ENCODE results near the gene PMEL. TPM values are rescaled to one million over a fixed set of nuclear protein-coding genes. Genes with fewer than 3 reads are reported as not detected.
"Not testable (repeated sequence)": the region's sequence is repeated elsewhere in the genome, so short reads cannot be mapped to it uniquely, and the experiment has no call there.

PMEL gene
- total RNA-seq (0.28 TPM), polyA plus RNA-seq (0.94 TPM)
- long read RNA-seq, donor 1 = 0 reads
- long read RNA-seq, donor 2 = 0 reads
- long read RNA-seq, donor 3 = 0 reads
- long read RNA-seq, donor 4, partial matches to known transcripts = 0 of 8 reads
- long read RNA-seq, donor 4, other reads (novel, unspliced or antisense) = 7 of 8 reads
- long read RNA-seq, donor 5, partial matches to known transcripts = 116 of 158 reads
- long read RNA-seq, donor 5, other reads (novel, unspliced or antisense) = 42 of 158 reads
- long read RNA-seq, donor 6 = 0 reads
- long read RNA-seq, donor 7, partial matches to known transcripts = 34 of 56 reads
- long read RNA-seq, donor 7, other reads (novel, unspliced or antisense) = 22 of 56 reads
- long read RNA-seq, donor 8 = 0 reads
- long read RNA-seq, donor 9 = 0 reads
- long read RNA-seq, donor 10 = 0 reads

DNA sequence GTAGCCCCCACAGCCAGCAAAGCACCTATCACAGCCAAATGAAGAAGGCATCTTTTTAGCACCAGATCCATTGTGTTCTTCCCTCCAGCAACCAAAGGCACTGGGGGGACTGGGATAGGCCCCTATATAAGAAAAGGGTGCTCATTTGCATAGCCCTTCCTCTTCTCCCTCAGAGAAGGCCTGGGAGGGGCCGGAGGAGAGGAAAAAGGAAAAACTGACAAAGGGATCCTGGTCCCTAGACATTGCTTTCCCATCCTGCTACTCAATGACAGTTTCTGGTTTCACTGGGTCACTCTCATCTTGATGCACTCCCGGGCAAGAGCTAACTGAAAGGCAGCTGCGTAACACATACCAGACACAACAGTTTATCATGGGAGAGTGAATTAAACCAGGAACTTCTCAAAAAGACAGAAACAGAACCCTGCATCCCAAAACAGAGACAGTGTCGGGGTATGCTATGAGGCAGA, at the start of gene PMEL:
PMEL (minus strand) TSS at position 102 of the 467 bp plus-strand sequence; CDS start at position 71, 31 bp downstream.
- peaks cover 4 to 24% of the 10 kb centered on the region in 2 donors for H3K36me3 ChIP-seq (ENCODE audit: control insufficient read depth in 2 of 2, insufficient read depth in 2 of 2, low read length in 1 of 2)
- no peak for DNase-seq (ENCODE audit: low read depth in 6 of 9, low spot score in 9 of 9)
- H3K9me3 ChIP-seq (ENCODE audit: control insufficient read depth in 2 of 2, insufficient read depth in 1 of 2, low read length in 1 of 2) = no peaks in the 10 kb centered on the region
- H3K27me3 ChIP-seq (ENCODE audit: control insufficient read depth in 2 of 2, insufficient read depth in 1 of 2, low read length in 1 of 2) = no peaks in the 10 kb centered on the region
- WGBS = 42% methylated on average over 4 of the region's 4 CpGs
- peak within 1 kb of the TSS; percentile 71 to 84 for H3K4me3 ChIP-seq (ENCODE audit: low read length in 2 of 2)
- H3K4me1 ChIP-seq (ENCODE audit: control insufficient read depth in 2 of 2, insufficient read depth in 2 of 2, low read length in 2 of 2) = peaks cover 18 to 25% of the 10 kb centered on the region in 2 donors
- H3K27ac ChIP-seq (ENCODE audit: low read depth in 1 of 2, low read length in 1 of 2) = peak within 1 kb of the TSS; percentile 45 to 59

DNA sequence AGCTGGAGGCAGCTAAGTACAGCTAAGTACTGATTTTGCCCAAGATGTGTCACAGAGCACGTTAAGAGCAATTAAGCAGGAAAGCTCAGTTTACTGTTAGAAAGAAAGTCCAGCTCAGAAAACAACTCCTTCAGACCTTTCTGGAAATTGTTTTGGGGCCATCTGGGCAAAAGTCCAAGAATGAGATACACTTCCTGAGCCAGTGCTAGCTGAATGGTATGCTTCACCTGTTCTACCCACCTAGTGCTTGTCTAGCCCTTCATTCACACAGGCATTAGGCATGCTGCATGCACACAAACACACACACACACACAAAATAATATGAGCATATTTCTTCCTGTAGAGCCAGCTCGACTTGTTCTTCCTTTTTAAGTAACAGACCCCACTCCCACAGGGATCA, 48.4 kb upstream of the PMEL start:
- H3K27ac ChIP-seq (ENCODE audit: low read depth in 1 of 2, low read length in 1 of 2) = no peak overlapping the region
- H3K4me3 ChIP-seq (ENCODE audit: low read length in 2 of 2) = no peak overlapping the region
- 70% methylated on average over 2 of the region's 2 CpGs for WGBS
- H3K27me3 ChIP-seq (ENCODE audit: control insufficient read depth in 2 of 2, insufficient read depth in 1 of 2, low read length in 1 of 2) = no peaks in the 10 kb centered on the region
- no peaks in the 10 kb centered on the region for H3K9me3 ChIP-seq (ENCODE audit: control insufficient read depth in 2 of 2, insufficient read depth in 1 of 2, low read length in 1 of 2)
- H3K4me1 ChIP-seq (ENCODE audit: control insufficient read depth in 2 of 2, insufficient read depth in 2 of 2, low read length in 2 of 2) = no peaks in the 10 kb centered on the region
- H3K36me3 ChIP-seq (ENCODE audit: control insufficient read depth in 2 of 2, insufficient read depth in 2 of 2, low read length in 1 of 2) = peaks cover 0 to 3% of the 10 kb centered on the region in 2 donors
- DNase-seq (ENCODE audit: low read depth in 6 of 9, low spot score in 9 of 9) = no peak

DNA sequence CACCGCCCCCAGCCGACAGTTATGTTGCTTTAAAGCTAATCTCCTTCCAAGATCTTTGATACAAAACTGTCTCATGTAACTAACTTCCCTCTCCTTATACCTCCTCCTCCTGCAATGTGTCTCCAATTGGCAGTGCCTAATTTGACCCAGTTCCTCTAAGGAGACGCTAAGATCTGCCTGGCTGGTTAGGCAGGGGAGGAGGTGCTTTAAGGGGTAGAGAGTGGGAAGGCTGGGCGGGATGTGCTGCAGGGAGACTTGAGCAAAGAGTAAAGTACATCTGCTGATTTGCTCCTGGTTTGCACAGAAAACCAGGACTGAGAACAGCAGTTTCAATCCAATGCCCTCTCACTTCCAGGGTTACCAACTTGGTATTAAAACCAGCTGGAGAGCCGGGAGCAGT, 47.6 kb upstream of the PMEL start:
- H3K4me1 ChIP-seq (ENCODE audit: control insufficient read depth in 2 of 2, insufficient read depth in 2 of 2, low read length in 2 of 2) = no peaks in the 10 kb centered on the region
- H3K27ac ChIP-seq (ENCODE audit: low read depth in 1 of 2, low read length in 1 of 2) = peak overlapping the region in 1 of 2 donors; percentile 12
- H3K4me3 ChIP-seq (ENCODE audit: low read length in 2 of 2) = no peak overlapping the region
- 97% methylated on average over 5 of the region's 5 CpGs for WGBS
- DNase-seq (ENCODE audit: low read depth in 6 of 9, low spot score in 9 of 9) = no peak
- no peaks in the 10 kb centered on the region for H3K27me3 ChIP-seq (ENCODE audit: control insufficient read depth in 2 of 2, insufficient read depth in 1 of 2, low read length in 1 of 2)
- H3K9me3 ChIP-seq (ENCODE audit: control insufficient read depth in 2 of 2, insufficient read depth in 1 of 2, low read length in 1 of 2) = no peaks in the 10 kb centered on the region
- H3K36me3 ChIP-seq (ENCODE audit: control insufficient read depth in 2 of 2, insufficient read depth in 2 of 2, low read length in 1 of 2) = peaks cover 0 to 2% of the 10 kb centered on the region in 2 donors

DNA sequence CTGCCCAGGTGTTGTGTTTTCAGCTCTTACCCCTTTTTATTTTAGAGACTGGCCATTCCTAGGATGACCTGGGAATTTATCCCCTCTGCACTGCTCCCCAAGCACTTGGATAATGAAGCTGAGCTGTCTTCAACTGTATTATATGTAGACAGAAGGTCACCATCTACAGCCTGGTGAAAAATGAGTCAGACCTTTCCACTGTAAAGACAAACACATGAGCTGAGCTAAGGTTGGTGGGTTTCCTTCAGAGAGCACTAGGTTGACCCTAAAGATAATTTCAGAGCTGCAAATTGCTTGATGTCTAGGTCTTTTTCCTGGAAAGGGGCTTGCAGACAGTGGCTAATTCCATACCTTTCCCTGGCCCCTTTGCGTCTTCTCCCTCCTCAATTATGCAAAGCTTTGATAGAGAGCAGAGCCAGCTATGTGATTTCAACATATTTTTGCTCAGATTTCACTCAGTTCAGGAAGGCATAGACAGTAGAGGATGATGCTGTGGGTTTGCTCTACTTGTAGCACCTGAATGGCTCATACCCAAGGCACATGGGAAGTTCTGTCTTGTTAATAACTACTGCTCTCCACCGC, 45.8 kb upstream of the PMEL start:
- Histone ChIP-seq H3K9me3 (ENCODE audit: control insufficient read depth in 2 of 2, insufficient read depth in 1 of 2, low read length in 1 of 2) (no peaks in the 10 kb centered on the region), H3K4me3 (ENCODE audit: low read length in 2 of 2) (no peak overlapping the region), H3K27ac (ENCODE audit: low read depth in 1 of 2, low read length in 1 of 2) (peak overlapping the region in 1 of 2 donors; percentile 9), H3K4me1 (ENCODE audit: control insufficient read depth in 2 of 2, insufficient read depth in 2 of 2, low read length in 2 of 2) (peaks cover 0 to 10% of the 10 kb centered on the region in 2 donors), H3K36me3 (ENCODE audit: control insufficient read depth in 2 of 2, insufficient read depth in 2 of 2, low read length in 1 of 2) (no peaks in the 10 kb centered on the region), H3K27me3 (ENCODE audit: control insufficient read depth in 2 of 2, insufficient read depth in 1 of 2, low read length in 1 of 2) (no peaks in the 10 kb centered on the region)
- no peak for DNase-seq (ENCODE audit: low read depth in 6 of 9, low spot score in 9 of 9)
- 98% methylated on average over 2 of the region's 2 CpGs for WGBS

DNA sequence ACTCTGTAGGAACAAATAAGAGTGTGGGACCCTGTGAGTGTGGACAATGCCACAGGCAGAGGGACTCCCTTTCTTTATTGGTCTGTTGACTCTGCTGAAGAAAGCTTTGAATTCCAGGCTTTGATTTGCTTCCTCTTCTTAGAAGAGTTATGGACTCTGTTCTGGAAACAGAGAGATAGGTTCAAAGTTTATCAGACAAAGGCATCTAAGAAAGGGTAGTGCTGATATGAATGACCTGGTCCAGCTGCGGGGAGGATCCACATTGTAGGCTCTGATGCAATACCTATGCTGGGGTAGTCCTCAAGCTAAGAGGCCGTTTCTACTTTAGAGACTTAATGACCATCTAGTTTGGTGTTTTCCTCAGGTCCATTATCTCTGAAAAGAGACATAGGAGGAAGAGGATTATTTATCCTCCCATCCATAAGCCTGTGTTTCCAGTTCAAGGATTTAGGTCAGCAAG, 44.3 kb upstream of the PMEL start:
- Histone ChIP-seq H3K36me3 (ENCODE audit: control insufficient read depth in 2 of 2, insufficient read depth in 2 of 2, low read length in 1 of 2) (no peaks in the 10 kb centered on the region), H3K4me1 (ENCODE audit: control insufficient read depth in 2 of 2, insufficient read depth in 2 of 2, low read length in 2 of 2) (peaks cover 0 to 10% of the 10 kb centered on the region in 2 donors), H3K27me3 (ENCODE audit: control insufficient read depth in 2 of 2, insufficient read depth in 1 of 2, low read length in 1 of 2) (no peaks in the 10 kb centered on the region), H3K9me3 (ENCODE audit: control insufficient read depth in 2 of 2, insufficient read depth in 1 of 2, low read length in 1 of 2) (no peaks in the 10 kb centered on the region), H3K27ac (ENCODE audit: low read depth in 1 of 2, low read length in 1 of 2) (no peak overlapping the region), H3K4me3 (ENCODE audit: low read length in 2 of 2) (no peak overlapping the region)
- WGBS = 93% methylated on average over 2 of the region's 2 CpGs
- no peak for DNase-seq (ENCODE audit: low read depth in 6 of 9, low spot score in 9 of 9)

DNA sequence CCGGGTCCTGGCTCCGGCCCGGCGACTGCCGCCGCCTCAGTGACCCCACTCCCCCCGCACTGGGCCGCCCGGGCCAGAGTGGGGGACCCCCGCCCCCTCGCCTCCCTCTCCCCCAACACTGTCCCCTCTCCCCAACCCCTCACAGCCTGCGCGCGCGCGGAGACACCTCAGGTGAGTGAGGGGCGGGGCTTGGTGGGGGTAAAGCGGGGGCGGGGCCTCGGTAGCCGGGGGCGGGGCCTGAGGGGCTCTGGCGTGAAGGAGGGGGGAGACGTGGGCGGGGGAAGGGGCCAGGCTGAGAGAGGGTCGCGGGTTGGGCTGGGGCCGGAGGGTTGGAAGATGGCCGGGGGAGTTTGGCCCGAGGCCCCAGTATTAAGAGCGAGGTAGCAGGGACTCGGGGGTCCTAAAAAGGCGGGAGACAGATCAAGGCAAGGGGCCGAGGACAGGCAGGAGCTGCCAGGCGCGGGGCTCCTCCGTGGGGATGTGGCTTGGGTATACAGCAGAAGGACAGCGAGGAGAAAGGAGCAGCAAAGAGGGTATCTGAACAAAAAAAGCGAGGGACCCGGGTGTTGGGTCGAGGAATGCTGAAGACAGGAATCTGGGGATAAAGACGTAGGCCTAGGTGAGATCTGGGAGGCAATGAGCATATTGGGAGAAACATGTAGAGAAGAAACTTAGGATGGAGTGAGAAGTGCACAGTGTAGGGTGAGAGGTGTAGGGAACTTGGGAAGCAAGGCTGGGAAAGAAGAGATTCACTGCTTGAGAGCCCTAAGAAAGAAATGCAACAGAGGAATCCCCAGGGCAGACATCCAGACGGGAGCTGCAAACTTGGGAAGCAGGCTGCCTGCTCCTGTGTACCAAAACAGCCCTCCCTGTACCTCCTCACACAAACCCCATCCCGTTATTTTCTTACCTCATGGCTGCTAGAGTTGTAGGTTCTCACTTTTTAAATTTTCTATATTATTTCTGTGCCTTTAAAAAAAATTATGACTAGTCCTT, 42.0 kb upstream of the PMEL start:
- peak in 2 of 9 donors; percentile 43 to 67 for DNase-seq (ENCODE audit: low read depth in 6 of 9, low spot score in 9 of 9)
- Histone ChIP-seq H3K4me1 (ENCODE audit: control insufficient read depth in 2 of 2, insufficient read depth in 2 of 2, low read length in 2 of 2) (peaks cover 0 to 10% of the 10 kb centered on the region in 2 donors), H3K36me3 (ENCODE audit: control insufficient read depth in 2 of 2, insufficient read depth in 2 of 2, low read length in 1 of 2) (peaks cover 0 to 4% of the 10 kb centered on the region in 2 donors), H3K9me3 (ENCODE audit: control insufficient read depth in 2 of 2, insufficient read depth in 1 of 2, low read length in 1 of 2) (no peaks in the 10 kb centered on the region), H3K27me3 (ENCODE audit: control insufficient read depth in 2 of 2, insufficient read depth in 1 of 2, low read length in 1 of 2) (no peaks in the 10 kb centered on the region), H3K4me3 (ENCODE audit: low read length in 2 of 2) (peak overlapping the region; percentile 44 to 64), H3K27ac (ENCODE audit: low read depth in 1 of 2, low read length in 1 of 2) (peak overlapping the region; percentile 40 to 75)
- WGBS = 6% methylated on average over 43 of the region's 44 CpGs

DNA sequence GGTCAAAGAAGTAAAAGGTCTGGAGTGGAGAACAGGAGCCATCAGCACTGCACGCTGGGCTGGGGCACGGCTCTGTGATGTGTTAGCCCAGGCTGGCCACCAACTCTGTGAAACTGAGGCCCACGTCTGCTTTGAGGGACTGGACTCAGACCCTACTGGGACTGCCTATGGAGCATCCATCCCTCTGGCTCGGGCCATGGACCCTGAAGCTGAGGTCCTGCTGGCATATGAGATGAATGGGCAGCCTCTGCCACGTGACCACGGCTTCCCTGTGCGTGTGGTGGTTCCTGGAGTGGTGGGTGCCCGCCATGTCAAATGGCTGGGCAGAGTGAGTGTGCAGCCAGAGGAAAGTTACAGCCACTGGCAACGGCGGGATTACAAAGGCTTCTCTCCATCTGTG, 38.4 kb upstream of the PMEL start:
- peaks cover 0 to 4% of the 10 kb centered on the region in 2 donors for H3K36me3 ChIP-seq (ENCODE audit: control insufficient read depth in 2 of 2, insufficient read depth in 2 of 2, low read length in 1 of 2)
- no peaks in the 10 kb centered on the region for H3K27me3 ChIP-seq (ENCODE audit: control insufficient read depth in 2 of 2, insufficient read depth in 1 of 2, low read length in 1 of 2)
- DNase-seq (ENCODE audit: low read depth in 6 of 9, low spot score in 9 of 9) = no peak
- no peaks in the 10 kb centered on the region for H3K9me3 ChIP-seq (ENCODE audit: control insufficient read depth in 2 of 2, insufficient read depth in 1 of 2, low read length in 1 of 2)
- H3K27ac ChIP-seq (ENCODE audit: low read depth in 1 of 2, low read length in 1 of 2) = no peak overlapping the region
- WGBS = 96% methylated on average over 10 of the region's 10 CpGs
- H3K4me1 ChIP-seq (ENCODE audit: control insufficient read depth in 2 of 2, insufficient read depth in 2 of 2, low read length in 2 of 2) = peaks cover 0 to 10% of the 10 kb centered on the region in 2 donors
- H3K4me3 ChIP-seq (ENCODE audit: low read length in 2 of 2) = no peak overlapping the region

DNA sequence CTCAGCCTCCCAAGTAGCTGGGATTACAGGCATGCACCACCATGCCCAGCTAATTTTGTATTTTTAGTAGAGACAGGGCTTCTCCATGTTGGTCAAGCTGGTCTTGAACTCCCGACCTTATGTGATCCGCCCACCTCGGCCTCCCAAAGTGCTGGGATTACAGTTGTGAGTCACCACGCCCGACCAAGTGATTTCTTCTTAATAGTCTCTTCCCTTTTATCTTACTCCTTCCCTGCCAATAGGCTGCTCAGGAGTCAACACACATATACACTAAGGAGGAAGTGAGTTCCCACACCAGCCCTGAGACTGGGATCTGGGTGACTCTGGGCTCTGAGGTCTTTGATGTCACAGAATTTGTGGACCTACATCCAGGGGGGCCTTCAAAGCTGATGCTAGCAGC, 37.5 kb upstream of the PMEL start:
- H3K9me3 ChIP-seq (ENCODE audit: control insufficient read depth in 2 of 2, insufficient read depth in 1 of 2, low read length in 1 of 2); DNase-seq (ENCODE audit: low read depth in 6 of 9, low spot score in 9 of 9); H3K4me3 ChIP-seq (ENCODE audit: low read length in 2 of 2); H3K27me3 ChIP-seq (ENCODE audit: control insufficient read depth in 2 of 2, insufficient read depth in 1 of 2, low read length in 1 of 2); H3K36me3 ChIP-seq (ENCODE audit: control insufficient read depth in 2 of 2, insufficient read depth in 2 of 2, low read length in 1 of 2); H3K27ac ChIP-seq (ENCODE audit: low read depth in 1 of 2, low read length in 1 of 2): not testable (repeated sequence)
- H3K4me1 ChIP-seq (ENCODE audit: control insufficient read depth in 2 of 2, insufficient read depth in 2 of 2, low read length in 2 of 2) = peaks cover 0 to 10% of the 10 kb centered on the region in 2 donors
- 96% methylated on average over 5 of the region's 5 CpGs for WGBS
